Amniotic stem cell (primary cell): Measurements from ENCODE around the gene ZSWIM5.
"Not testable (repeated sequence)": the region's sequence is repeated elsewhere in the genome, so short reads cannot be mapped to it uniquely, and the experiment has no call there.

Source experiments
- DNase-seq: peaks from one replicate; lab custom pipeline; 2025; lab: John Stamatoyannopoulos, UW

The ZSWIM5 gene

GRCh38 chr1:45146833-45147232 is 59.6 kb downstream of the ZSWIM5 start:
- no peak for DNase-seq

GRCh38 chr1:45141247-45142003 is 65.0 kb downstream of the ZSWIM5 start:
- DNase-seq = no peak

GRCh38 chr1:45136984-45137383 is 69.4 kb downstream of the ZSWIM5 start:
- DNase-seq = no peak

GRCh38 chr1:45135316-45135715 is 71.1 kb downstream of the ZSWIM5 start:
- no peak for DNase-seq

- no peak for DNase-seq
Measured at GRCh38 chr1:45134461-45134873, 71.9 kb downstream of the ZSWIM5 start.

- DNase-seq = not testable (repeated sequence)
Measured at GRCh38 chr1:45132719-45133118, 73.7 kb downstream of the ZSWIM5 start.

- DNase-seq = no peak
Measured at GRCh38 chr1:45123358-45123757, 83.0 kb downstream of the ZSWIM5 start.

GRCh38 chr1:45122724-45123123 is 83.7 kb downstream of the ZSWIM5 start:
- DNase-seq = no peak

- DNase-seq = no peak
Measured at GRCh38 chr1:45117766-45118165, 88.6 kb downstream of the ZSWIM5 start.

GRCh38 chr1:45116820-45117219 is 89.6 kb downstream of the ZSWIM5 start:
- no peak for DNase-seq

- no peak for DNase-seq
Measured at GRCh38 chr1:45116340-45116739, 90.1 kb downstream of the ZSWIM5 start.

GRCh38 chr1:45115198-45115597 is 91.2 kb downstream of the ZSWIM5 start:
- not testable (repeated sequence) for DNase-seq

GRCh38 chr1:45112661-45113060 is 93.7 kb downstream of the ZSWIM5 start:
- no peak for DNase-seq

- no peak for DNase-seq
Measured at GRCh38 chr1:45111239-45111638, 95.2 kb downstream of the ZSWIM5 start.

- DNase-seq = no peak
Measured at GRCh38 chr1:45107782-45108181, 98.6 kb downstream of the ZSWIM5 start.

- DNase-seq = not testable (repeated sequence)
Measured at GRCh38 chr1:45106864-45107263, 99.5 kb downstream of the ZSWIM5 start.

- not testable (repeated sequence) for DNase-seq
Measured at GRCh38 chr1:45106156-45106545, 100.3 kb downstream of the ZSWIM5 start.

- not testable (repeated sequence) for DNase-seq
Measured at GRCh38 chr1:45105486-45106155, 100.8 kb downstream of the ZSWIM5 start.

- DNase-seq = no peak
Measured at GRCh38 chr1:45103534-45103933, 102.9 kb downstream of the ZSWIM5 start.

GRCh38 chr1:45101947-45102346 is 104.5 kb downstream of the ZSWIM5 start:
- no peak for DNase-seq

GRCh38 chr1:45101528-45101927 is 104.9 kb downstream of the ZSWIM5 start:
- DNase-seq = not testable (repeated sequence)

- DNase-seq = no peak
Measured at GRCh38 chr1:45097944-45098343, 108.5 kb downstream of the ZSWIM5 start.

GRCh38 chr1:45097079-45097478 is 109.3 kb downstream of the ZSWIM5 start:
- DNase-seq = no peak

GRCh38 chr1:45095450-45095849 is 111.0 kb downstream of the ZSWIM5 start:
- no peak for DNase-seq
